Vagina (tissue), 2 donors: ENCODE data around the gene ALG12. TPM values are rescaled to one million over a fixed set of nuclear protein-coding genes. Genes with fewer than 3 reads are reported as not detected.

Source experiments
- DNase-seq, 2 donors: peaks; one replicate each; pipeline ENCODE4 v3.0.0-alpha.2; 2017; ENCODE audit errors: extremely low spot score in 2 of 2
- H3K27ac ChIP-seq: fragments of 200-600 bp; sonication (generic); one replicate; pipeline ENCODE4 v1.5.1; 2019
- H3K27me3 ChIP-seq: fragments of 200-600 bp; sonication (generic); one replicate; pipeline ENCODE4 v1.5.1; 2019
- H3K36me3 ChIP-seq, 2 donors: fragments of 200-600 bp; sonication (generic); one replicate each; pipeline ENCODE4 v1.5.1; 2017 to 2019
- H3K4me1 ChIP-seq: fragments of 200-600 bp; sonication (generic); one replicate; pipeline ENCODE4 v1.5.1; 2019
- H3K4me3 ChIP-seq, 2 donors: fragments of 200-600 bp; sonication (generic); 1 replicate in 1 of 2; 2 replicates in 1 of 2; pipeline ENCODE4 v1.5.1; 2016 to 2019
- H3K9me3 ChIP-seq: fragments of 200-600 bp; sonication (generic); one replicate; pipeline ENCODE4 v1.5.1; 2019
- POLR2A ChIP-seq, 2 donors: fragments of 450-650 bp; IDR thresholded peaks; one replicate each; pipeline ENCODE4 v1.6.1; 2017; ENCODE audit warnings: antibody characterized with exemption in 2 of 2, mild to moderate bottlenecking in 2 of 2, moderate library complexity in 2 of 2
- POLR2AphosphoS5 ChIP-seq, 2 donors: sonication (generic); formaldehyde crosslinking; IDR thresholded peaks; one replicate each; pipeline ENCODE4 v1.9.0; 2017; ENCODE audit warnings: antibody characterized with exemption in 2 of 2, mild to moderate bottlenecking in 2 of 2, low read depth in 1 of 2; ENCODE audit not compliant: insufficient read depth in 1 of 2
- intact Hi-C: fragments of 100-400 bp; cut with DNase I; formaldehyde crosslinking; loops from one replicate; pipeline ENCODE4 v1.15.1; 2023
- total RNA-seq: library from RNA; depleted of rRNA; stranded (reverse); fragments of >200 nt; gene quantifications from one replicate; pipeline ENCODE4 v1.2.3, GENCODE V29; 2016
- TF ChIP-seq, protein P1 (sequence below), 3 experiments: fragments of 450-650 bp in 2 of 3; fragments of 200-600 bp in 1 of 3; sonication (generic) in 1 of 3; IDR thresholded peaks; one replicate each; pipeline ENCODE4 v1.5.1; 2017 to 2019; ENCODE audit warnings: antibody characterized with exemption in 3 of 3, mild to moderate bottlenecking in 2 of 3, moderate library complexity in 2 of 3

Gene ALG12
- total RNA-seq, 1 donor from 2014 or later, result 21.4 TPM

GRCh38 chr22:49882519-49883293 is 35.5 kb downstream of the ALG12 start:
- Histone ChIP-seq H3K27ac (no peak overlapping the region), H3K4me3 (no peak overlapping the region), H3K27me3 (no peaks in the 10 kb centered on the region), H3K9me3 (no peaks in the 10 kb centered on the region), H3K36me3 (peaks cover 0 to 27% of the 10 kb centered on the region in 2 donors), H3K4me1 (no peaks in the 10 kb centered on the region)
- no peak for DNase-seq
- intact Hi-C loops, result no loop called here
- TF ChIP-seq, protein P1, sequence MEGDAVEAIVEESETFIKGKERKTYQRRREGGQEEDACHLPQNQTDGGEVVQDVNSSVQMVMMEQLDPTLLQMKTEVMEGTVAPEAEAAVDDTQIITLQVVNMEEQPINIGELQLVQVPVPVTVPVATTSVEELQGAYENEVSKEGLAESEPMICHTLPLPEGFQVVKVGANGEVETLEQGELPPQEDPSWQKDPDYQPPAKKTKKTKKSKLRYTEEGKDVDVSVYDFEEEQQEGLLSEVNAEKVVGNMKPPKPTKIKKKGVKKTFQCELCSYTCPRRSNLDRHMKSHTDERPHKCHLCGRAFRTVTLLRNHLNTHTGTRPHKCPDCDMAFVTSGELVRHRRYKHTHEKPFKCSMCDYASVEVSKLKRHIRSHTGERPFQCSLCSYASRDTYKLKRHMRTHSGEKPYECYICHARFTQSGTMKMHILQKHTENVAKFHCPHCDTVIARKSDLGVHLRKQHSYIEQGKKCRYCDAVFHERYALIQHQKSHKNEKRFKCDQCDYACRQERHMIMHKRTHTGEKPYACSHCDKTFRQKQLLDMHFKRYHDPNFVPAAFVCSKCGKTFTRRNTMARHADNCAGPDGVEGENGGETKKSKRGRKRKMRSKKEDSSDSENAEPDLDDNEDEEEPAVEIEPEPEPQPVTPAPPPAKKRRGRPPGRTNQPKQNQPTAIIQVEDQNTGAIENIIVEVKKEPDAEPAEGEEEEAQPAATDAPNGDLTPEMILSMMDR (IDR thresholded peaks at IDR 0.05), result no peak
- TF ChIP-seq POLR2AphosphoS5 (IDR thresholded peaks at IDR 0.05; ENCODE audit: insufficient read depth in 1 of 2, low read depth in 1 of 2), result no peak
- TF ChIP-seq POLR2A (IDR thresholded peaks at IDR 0.05), result no peak

DNA sequence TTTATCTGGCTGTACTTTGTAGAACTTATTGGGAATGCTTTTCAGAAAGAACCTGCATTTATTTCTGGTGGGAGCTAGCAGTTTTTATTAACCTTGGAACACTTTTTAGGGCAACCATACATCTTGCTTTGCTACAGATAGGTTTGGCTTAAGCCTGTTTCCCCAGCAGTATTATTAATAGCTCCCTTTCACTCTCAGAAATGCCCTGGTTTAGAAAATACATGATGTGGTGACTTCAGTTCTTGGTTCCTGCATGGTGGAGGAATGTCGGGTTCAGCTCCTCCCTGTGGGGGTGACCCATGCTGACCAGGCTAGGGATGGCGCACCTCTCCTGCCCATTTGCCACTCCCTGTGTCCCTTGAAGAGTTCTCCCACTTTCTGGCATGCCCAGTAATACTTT is 36.4 kb downstream of the ALG12 start:
- H3K27ac ChIP-seq, result no peak overlapping the region
- no peaks in the 10 kb centered on the region for H3K4me1 ChIP-seq
- TF ChIP-seq POLR2A (IDR thresholded peaks at IDR 0.05) (no peak), POLR2AphosphoS5 (IDR thresholded peaks at IDR 0.05; ENCODE audit: insufficient read depth in 1 of 2, low read depth in 1 of 2) (no peak)
- TF ChIP-seq, protein P1 (IDR thresholded peaks at IDR 0.05), result no peak
- no peaks in the 10 kb centered on the region for H3K9me3 ChIP-seq
- no peak overlapping the region for H3K4me3 ChIP-seq
- intact Hi-C loops, result no loop called here
- peaks cover 0 to 27% of the 10 kb centered on the region in 2 donors for H3K36me3 ChIP-seq
- H3K27me3 ChIP-seq, result no peaks in the 10 kb centered on the region
- DNase-seq, result no peak

- no peaks in the 10 kb centered on the region for H3K27me3 ChIP-seq
- no peaks in the 10 kb centered on the region for H3K9me3 ChIP-seq
- intact Hi-C loops, result no loop called here
- no peak overlapping the region for H3K4me3 ChIP-seq
- no peaks in the 10 kb centered on the region for H3K4me1 ChIP-seq
- H3K36me3 ChIP-seq, result peaks cover 0 to 12% of the 10 kb centered on the region in 2 donors
- TF ChIP-seq POLR2AphosphoS5 (IDR thresholded peaks at IDR 0.05; ENCODE audit: insufficient read depth in 1 of 2, low read depth in 1 of 2) (no peak), POLR2A (IDR thresholded peaks at IDR 0.05) (no peak)
- TF ChIP-seq, protein P1 (IDR thresholded peaks at IDR 0.05), result no peak
- H3K27ac ChIP-seq, result no peak overlapping the region
- DNase-seq, result no peak
These were observed 38.0 kb downstream of the ALG12 start for GRCh38 chr22:49880281-49880680.

- Histone ChIP-seq H3K27ac (no peak overlapping the region), H3K9me3 (no peaks in the 10 kb centered on the region), H3K4me1 (no peaks in the 10 kb centered on the region), H3K4me3 (no peak overlapping the region), H3K27me3 (no peaks in the 10 kb centered on the region), H3K36me3 (peaks cover 0 to 12% of the 10 kb centered on the region in 2 donors)
- no peak for DNase-seq
- TF ChIP-seq, protein P1 (IDR thresholded peaks at IDR 0.05), result no peak
- TF ChIP-seq POLR2A (IDR thresholded peaks at IDR 0.05) (no peak), POLR2AphosphoS5 (IDR thresholded peaks at IDR 0.05; ENCODE audit: insufficient read depth in 1 of 2, low read depth in 1 of 2) (no peak)
- intact Hi-C loops, result no loop called here
These were observed 38.4 kb downstream of the ALG12 start for GRCh38 chr22:49879871-49880270.

DNA sequence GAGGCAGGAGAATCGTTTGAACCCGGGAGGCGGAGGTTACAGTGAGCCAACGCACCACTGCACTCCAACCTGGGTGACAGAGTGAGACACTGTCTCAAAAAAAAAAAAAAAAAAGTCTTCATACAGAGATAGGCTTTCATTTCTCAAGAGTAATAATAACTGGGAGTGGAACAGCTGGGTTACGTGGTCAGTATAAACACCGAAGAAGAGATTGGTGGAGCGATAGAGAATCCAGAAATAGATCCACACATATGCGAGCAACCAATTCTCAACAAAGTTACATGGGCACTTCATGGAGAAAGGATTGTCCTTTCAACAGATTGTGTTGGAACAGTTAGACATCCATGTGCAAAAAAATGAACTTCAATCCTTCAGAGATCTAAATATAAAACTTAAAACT is 40.0 kb downstream of the ALG12 start:
- H3K36me3 ChIP-seq, result no peaks in the 10 kb centered on the region
- DNase-seq, result no peak
- H3K27ac ChIP-seq, result no peak overlapping the region
- intact Hi-C loops, result no loop called here
- H3K4me1 ChIP-seq, result no peaks in the 10 kb centered on the region
- no peaks in the 10 kb centered on the region for H3K9me3 ChIP-seq
- H3K4me3 ChIP-seq, result no peak overlapping the region
- TF ChIP-seq POLR2AphosphoS5 (IDR thresholded peaks at IDR 0.05; ENCODE audit: insufficient read depth in 1 of 2, low read depth in 1 of 2) (no peak), POLR2A (IDR thresholded peaks at IDR 0.05) (no peak)
- TF ChIP-seq, protein P1 (IDR thresholded peaks at IDR 0.05), result no peak
- no peaks in the 10 kb centered on the region for H3K27me3 ChIP-seq
